SK-N-SH (cell line): Measurements from ENCODE around the gene PHLPP1. TPM values are rescaled to one million over a fixed set of nuclear protein-coding genes. Genes with fewer than 3 reads are reported as not detected.

Source experiments
- CTCF ChIA-PET: fragments of 300-600, 350-600 bp; formaldehyde crosslinking; extraction: SDS; loops from one replicate; lab custom pipeline; 2021; lab: Yijun Ruan, JAX
- POLR2A ChIA-PET: fragments of 350-600 bp; sonication (Branson Sonifier 250); formaldehyde crosslinking; extraction: SDS; loops from one replicate; lab custom pipeline; 2020; ENCODE audit warnings: antibody characterized with exemption, inconsistent platforms; lab: Yijun Ruan, JAX
- DNase-seq: peaks from one replicate; pipeline ENCODE4 v3.0.0; 2012
- H2AFZ ChIP-seq: fragments of 200-600 bp; sonication (generic); 2 replicates; pipeline ENCODE4 v1.8.1; 2016; ENCODE audit warnings: antibody characterized with exemption, mild to moderate bottlenecking, low read depth
- H3F3A ChIP-seq: fragments of 200-600 bp; sonication (generic); replicated peaks from 2 replicates; pipeline ENCODE3; 2016; ENCODE audit warnings: antibody characterized with exemption, mild to moderate bottlenecking; ENCODE audit not compliant: insufficient read depth
- H3K27ac ChIP-seq, 2 experiments: fragments of 200-500 bp in 1 of 2; fragments of 200-600 bp in 1 of 2; sonication (Bioruptor generic) in 1 of 2; sonication (generic), shearing (Covaris generic) in 1 of 2; 2 replicates each; pipeline versions ENCODE4 v1.5.1 to v1.6.1; 2014 to 2016; ENCODE audit warnings: low read depth in 2 of 2, inconsistent platforms in 1 of 2, low read length in 1 of 2, mild to moderate bottlenecking in 1 of 2, mixed read lengths in 1 of 2
- H3K27me3 ChIP-seq: fragments of 200-600 bp; sonication (generic), shearing (Covaris generic); 2 replicates; pipeline ENCODE4 v1.6.1; 2016; ENCODE audit warnings: mixed run types; ENCODE audit not compliant: insufficient read depth
- H3K36me3 ChIP-seq, 2 experiments: fragments of 200-500 bp in 1 of 2; fragments of 200-600 bp in 1 of 2; sonication (Bioruptor generic) in 1 of 2; sonication (generic) in 1 of 2; replicated peaks in 1 of 2; 2 replicates each; pipeline versions ENCODE3 to v1.5.1; 2014 to 2016; ENCODE audit warnings: low read length in 1 of 2, mild to moderate bottlenecking in 1 of 2; ENCODE audit not compliant: insufficient read depth in 2 of 2, control insufficient read depth in 1 of 2
- H3K4me1 ChIP-seq, 2 experiments: fragments of 200-500 bp in 1 of 2; fragments of 200-600 bp in 1 of 2; sonication (Bioruptor generic) in 1 of 2; sonication (generic), shearing (Covaris generic) in 1 of 2; 2 replicates each; pipeline versions ENCODE4 v1.5.1 to v1.6.1; 2014 to 2016; ENCODE audit warnings: low read depth in 1 of 2, low read length in 1 of 2, mixed run types in 1 of 2; ENCODE audit not compliant: insufficient read depth in 2 of 2, control insufficient read depth in 1 of 2
- H3K4me2 ChIP-seq: fragments of 200-600 bp; sonication (generic), shearing (Covaris generic); 2 replicates; pipeline ENCODE4 v1.6.1; 2017; ENCODE audit warnings: mixed run types
- H3K4me3 ChIP-seq, 2 experiments: fragments of 200-500 bp in 1 of 2; fragments of 200-600 bp in 1 of 2; sonication (Bioruptor generic) in 1 of 2; sonication (generic), shearing (Covaris generic) in 1 of 2; 2 replicates each; pipeline versions ENCODE4 v1.5.1 to v1.8.1; 2014 to 2016; ENCODE audit warnings: low read depth in 2 of 2, inconsistent platforms in 1 of 2, low read length in 1 of 2, mild to moderate bottlenecking in 1 of 2, mixed read lengths in 1 of 2, moderate library complexity in 1 of 2
- H3K79me2 ChIP-seq: fragments of 200-600 bp; sonication (generic); 2 replicates; pipeline ENCODE4 v1.8.1; 2017; ENCODE audit warnings: mild to moderate bottlenecking; ENCODE audit not compliant: insufficient read depth
- H3K9ac ChIP-seq: fragments of 200-600 bp; sonication (generic); 2 replicates; pipeline ENCODE4 v1.6.1; 2017; ENCODE audit warnings: mixed run types
- H3K9me2 ChIP-seq: fragments of 200-600 bp; sonication (generic); 2 replicates; pipeline ENCODE4 v1.6.1; 2017; ENCODE audit warnings: mixed run types
- H3K9me3 ChIP-seq: fragments of 200-600 bp; sonication (generic); 2 replicates; pipeline ENCODE4 v1.6.1; 2017; ENCODE audit warnings: mixed run types, mild to moderate bottlenecking, moderate library complexity
- H4K20me1 ChIP-seq: fragments of 200-600 bp; sonication (generic); 2 replicates; pipeline ENCODE4 v1.6.1; 2017; ENCODE audit warnings: mild to moderate bottlenecking, mixed run types; ENCODE audit not compliant: insufficient read depth
- ELF1 ChIP-seq: IDR thresholded peaks from 2 replicates; pipeline ENCODE4 v1.4.0; 2012
- FOXJ3 ChIP-seq: sonication (generic); formaldehyde crosslinking; IDR thresholded peaks from 2 replicates; pipeline ENCODE4 v1.5.1; 2020; ENCODE audit warnings: mild to moderate bottlenecking, missing genetic modification reagents
- GABPA ChIP-seq: IDR thresholded peaks from 2 replicates; pipeline ENCODE4 v1.4.0; 2012; ENCODE audit warnings: low read depth, mild to moderate bottlenecking
- JUND ChIP-seq: IDR thresholded peaks from 2 replicates; pipeline ENCODE4 v1.4.0; 2012
- MEF2A ChIP-seq: IDR thresholded peaks from 2 replicates; pipeline ENCODE4 v1.4.0; 2012; ENCODE audit warnings: low read depth, borderline replicate concordance
- MXI1 ChIP-seq: IDR thresholded peaks from 2 replicates; pipeline ENCODE4 v1.6.1; 2012; ENCODE audit warnings: mild to moderate bottlenecking, low read depth, low read length, improper control_type of control experiment
- NRF1 ChIP-seq: IDR thresholded peaks from 2 replicates; pipeline ENCODE4 v1.6.1; 2012; ENCODE audit warnings: low read depth, mild to moderate bottlenecking, low read length
- RAD21 ChIP-seq: IDR thresholded peaks from 2 replicates; pipeline ENCODE4 v1.6.1; 2012; ENCODE audit warnings: mild to moderate bottlenecking, low read length
- RCOR1 ChIP-seq: fragments of 150-350 bp; IDR thresholded peaks from 2 replicates; pipeline ENCODE4 v1.6.1; 2017; ENCODE audit warnings: antibody characterized with exemption, low read length
- TCF12 ChIP-seq: IDR thresholded peaks from 2 replicates; pipeline ENCODE4 v1.4.0; 2012
- TEAD4 ChIP-seq: IDR thresholded peaks from 2 replicates; pipeline ENCODE4 v1.4.0; 2012; ENCODE audit warnings: mild to moderate bottlenecking, borderline replicate concordance; ENCODE audit not compliant: insufficient read depth
- USF2 ChIP-seq: fragments of 150-350 bp; IDR thresholded peaks from 2 replicates; pipeline ENCODE4 v1.6.1; 2017; ENCODE audit warnings: antibody characterized with exemption, low read length, low read depth, borderline replicate concordance
- YY1 ChIP-seq: IDR thresholded peaks from 2 replicates; pipeline ENCODE4 v1.4.0; 2012; ENCODE audit warnings: low read depth, mild to moderate bottlenecking
- ZBTB33 ChIP-seq: IDR thresholded peaks from 2 replicates; pipeline ENCODE4 v1.4.0; 2012; ENCODE audit warnings: low read depth, borderline replicate concordance
- WGBS: methylation state at CpG from one replicate; pipeline ENCODE4 v1.1.6; 2017; ENCODE audit warnings: low lambda C conversion rate; 5-methylcytosine and 5-hydroxymethylcytosine counted together
- polyA plus RNA-seq, 3 experiments: library from polyadenylated mRNA; depleted of rRNA; stranded (reverse); fragments of >200 nt; gene quantifications; 2 replicates each; pipeline ENCODE4 v1.2.3, GENCODE V29; 2012
- TF ChIP-seq, protein P1 (sequence below): fragments of 200-600 bp; sonication (generic); IDR thresholded peaks from 2 replicates; pipeline ENCODE4 v1.6.1; 2017; ENCODE audit warnings: antibody characterized with exemption, mild to moderate bottlenecking, moderate library complexity
- TF ChIP-seq, protein P2 (sequence below): fragments of 150-350 bp; IDR thresholded peaks from 2 replicates; pipeline ENCODE4 v1.6.1; 2016; ENCODE audit warnings: mild to moderate bottlenecking, low read depth, low read length

Gene PHLPP1
- polyA plus RNA-seq, 1 of the 3 experiments (the other 2 are of a cell fraction): 4.6 TPM

DNA sequence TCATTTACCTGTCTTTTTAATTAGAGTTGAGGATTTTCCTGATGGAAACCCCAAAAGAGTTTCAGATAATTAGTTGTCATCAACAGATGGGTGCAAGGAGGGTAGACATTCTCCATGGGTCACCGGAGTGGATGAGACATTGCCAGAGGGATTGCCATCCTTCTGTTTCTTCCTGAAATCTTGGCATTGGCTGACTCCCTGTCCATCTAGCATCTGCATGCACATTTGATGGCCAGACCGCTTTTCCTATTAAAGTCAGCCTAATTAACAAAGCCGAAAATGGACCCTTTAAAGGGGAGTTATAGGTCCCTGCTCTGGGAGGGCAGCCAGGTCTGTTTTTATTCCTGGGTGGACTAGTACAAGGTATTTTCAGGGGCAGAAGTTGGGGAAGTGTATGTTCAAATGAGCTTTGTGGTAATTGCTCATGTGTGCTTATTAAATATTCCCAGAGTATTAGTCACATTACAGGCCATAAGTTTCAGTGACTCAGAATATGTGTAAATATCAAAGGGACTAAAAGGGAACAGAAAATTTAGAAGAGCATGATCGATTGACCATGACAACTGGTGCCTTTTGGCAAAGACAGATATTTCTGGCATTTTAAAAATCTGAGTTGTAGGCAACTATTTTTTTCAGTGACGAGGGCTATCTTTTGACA is 209.8 kb downstream of the PHLPP1 start:
- Histone ChIP-seq H3K4me2 (no peak overlapping the region), H3F3A (no peaks in the 10 kb centered on the region), H4K20me1 (no peaks in the 10 kb centered on the region), H3K27me3 (no peaks in the 10 kb centered on the region), H3K79me2 (no peaks in the 10 kb centered on the region), H3K9ac (no peak overlapping the region), H3K9me3 (no peaks in the 10 kb centered on the region), H3K9me2 (no peaks in the 10 kb centered on the region), H3K4me3 (no peak overlapping the region), H2AFZ (no peak overlapping the region), H3K4me1 (no peaks in the 10 kb centered on the region), H3K36me3 (no peaks in the 10 kb centered on the region), H3K27ac (no peak overlapping the region)
- TF ChIP-seq TCF12: no peak
- no peak for TF ChIP-seq MEF2A
- TF ChIP-seq NRF1: no peak
- TF ChIP-seq GABPA: no peak
- no peak for TF ChIP-seq FOXJ3 (CRISPR knock-in tag)
- no peak for TF ChIP-seq YY1
- TF ChIP-seq USF2: no peak
- no peak for TF ChIP-seq RAD21
- no peak for TF ChIP-seq TEAD4
- TF ChIP-seq, protein P1, sequence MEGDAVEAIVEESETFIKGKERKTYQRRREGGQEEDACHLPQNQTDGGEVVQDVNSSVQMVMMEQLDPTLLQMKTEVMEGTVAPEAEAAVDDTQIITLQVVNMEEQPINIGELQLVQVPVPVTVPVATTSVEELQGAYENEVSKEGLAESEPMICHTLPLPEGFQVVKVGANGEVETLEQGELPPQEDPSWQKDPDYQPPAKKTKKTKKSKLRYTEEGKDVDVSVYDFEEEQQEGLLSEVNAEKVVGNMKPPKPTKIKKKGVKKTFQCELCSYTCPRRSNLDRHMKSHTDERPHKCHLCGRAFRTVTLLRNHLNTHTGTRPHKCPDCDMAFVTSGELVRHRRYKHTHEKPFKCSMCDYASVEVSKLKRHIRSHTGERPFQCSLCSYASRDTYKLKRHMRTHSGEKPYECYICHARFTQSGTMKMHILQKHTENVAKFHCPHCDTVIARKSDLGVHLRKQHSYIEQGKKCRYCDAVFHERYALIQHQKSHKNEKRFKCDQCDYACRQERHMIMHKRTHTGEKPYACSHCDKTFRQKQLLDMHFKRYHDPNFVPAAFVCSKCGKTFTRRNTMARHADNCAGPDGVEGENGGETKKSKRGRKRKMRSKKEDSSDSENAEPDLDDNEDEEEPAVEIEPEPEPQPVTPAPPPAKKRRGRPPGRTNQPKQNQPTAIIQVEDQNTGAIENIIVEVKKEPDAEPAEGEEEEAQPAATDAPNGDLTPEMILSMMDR: no peak
- no peak for TF ChIP-seq RCOR1
- DNase-seq: no peak
- ChIA-PET POLR2A (no interaction called here), CTCF (no interaction called here)
- WGBS: 89% methylated on average over 5 of the region's 5 CpGs

- Histone ChIP-seq H3K9me3 (no peaks in the 10 kb centered on the region), H2AFZ (no peak overlapping the region), H3K36me3 (no peaks in the 10 kb centered on the region), H3K4me3 (no peak overlapping the region), H3K9ac (no peak overlapping the region), H3K27ac (no peak overlapping the region), H3K4me2 (no peak overlapping the region), H3K4me1 (no peaks in the 10 kb centered on the region), H4K20me1 (no peaks in the 10 kb centered on the region), H3F3A (no peaks in the 10 kb centered on the region), H3K79me2 (no peaks in the 10 kb centered on the region), H3K9me2 (no peaks in the 10 kb centered on the region), H3K27me3 (no peaks in the 10 kb centered on the region)
- CTCF ChIA-PET: no interaction called here
- TF ChIP-seq ELF1 (no peak), NRF1 (no peak), RAD21 (no peak), MXI1 (no peak), TEAD4 (no peak), ZBTB33 (no peak), JUND (no peak)
- TF ChIP-seq, protein P2, sequence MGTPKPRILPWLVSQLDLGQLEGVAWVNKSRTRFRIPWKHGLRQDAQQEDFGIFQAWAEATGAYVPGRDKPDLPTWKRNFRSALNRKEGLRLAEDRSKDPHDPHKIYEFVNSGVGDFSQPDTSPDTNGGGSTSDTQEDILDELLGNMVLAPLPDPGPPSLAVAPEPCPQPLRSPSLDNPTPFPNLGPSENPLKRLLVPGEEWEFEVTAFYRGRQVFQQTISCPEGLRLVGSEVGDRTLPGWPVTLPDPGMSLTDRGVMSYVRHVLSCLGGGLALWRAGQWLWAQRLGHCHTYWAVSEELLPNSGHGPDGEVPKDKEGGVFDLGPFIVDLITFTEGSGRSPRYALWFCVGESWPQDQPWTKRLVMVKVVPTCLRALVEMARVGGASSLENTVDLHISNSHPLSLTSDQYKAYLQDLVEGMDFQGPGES: no peak
- POLR2A ChIA-PET: no interaction called here
- WGBS: 72% methylated on average over 1 of the region's 1 CpG
- DNase-seq: no peak
Observed at GRCh38 chr18:62928326-62928725, 213.0 kb downstream of the PHLPP1 start.
